Spleen (tissue), 7 donors: ENCODE measurements around the gene AVPR2.

Experiments
- POLR2A ChIP-seq, 3 donors: fragments of 450-650 bp; IDR thresholded peaks; one replicate each; pipeline ENCODE4 v1.5.1; 2017; ENCODE audit warnings: antibody characterized with exemption in 3 of 3, mild to moderate bottlenecking in 1 of 3
- TF ChIP-seq, protein P1 (sequence below), 11 experiments: fragments of 200-600 bp in 7 of 11; fragments of 450-650 bp in 4 of 11; sonication (generic) in 4 of 11; IDR thresholded peaks in 8 of 11; conservative IDR thresholded peaks in 3 of 11; 1 replicate in 7 of 11; 2 replicates in 4 of 11; pipeline versions ENCODE4 v1.4.0 to v1.8.0; 2016 to 2021; ENCODE audit warnings: antibody characterized with exemption in 11 of 11, inconsistent platforms in 4 of 11, mild to moderate bottlenecking in 1 of 11
- donor health status: DM: no; HTN: no; CAD: no; lungs with moderate emphysema.
- donor health status: DM: no; HTN: no; CAD: no.
- donor health status: DM: no; HTN: no; CAD: no.

DNA sequence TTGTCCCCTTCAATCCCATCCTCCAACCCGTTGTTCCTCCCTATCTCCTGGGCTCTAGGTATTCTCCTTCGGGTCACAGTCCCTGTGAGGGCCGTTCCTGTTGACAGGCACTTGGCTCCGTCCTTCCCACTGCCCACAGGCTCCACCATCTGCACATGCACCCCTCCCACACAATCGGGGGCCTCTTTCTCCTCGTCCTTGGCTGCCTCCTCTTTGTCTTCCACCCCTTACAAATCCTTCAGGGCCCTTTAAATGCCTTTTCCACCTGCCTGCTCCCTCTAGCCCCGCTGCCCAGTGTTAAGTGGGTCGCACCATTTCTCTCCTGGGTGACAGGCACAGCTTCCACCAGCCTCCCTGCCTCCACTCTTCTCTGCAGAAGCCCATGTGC, 2.7 kb upstream of the AVPR2 start:
- TF ChIP-seq, protein P1, sequence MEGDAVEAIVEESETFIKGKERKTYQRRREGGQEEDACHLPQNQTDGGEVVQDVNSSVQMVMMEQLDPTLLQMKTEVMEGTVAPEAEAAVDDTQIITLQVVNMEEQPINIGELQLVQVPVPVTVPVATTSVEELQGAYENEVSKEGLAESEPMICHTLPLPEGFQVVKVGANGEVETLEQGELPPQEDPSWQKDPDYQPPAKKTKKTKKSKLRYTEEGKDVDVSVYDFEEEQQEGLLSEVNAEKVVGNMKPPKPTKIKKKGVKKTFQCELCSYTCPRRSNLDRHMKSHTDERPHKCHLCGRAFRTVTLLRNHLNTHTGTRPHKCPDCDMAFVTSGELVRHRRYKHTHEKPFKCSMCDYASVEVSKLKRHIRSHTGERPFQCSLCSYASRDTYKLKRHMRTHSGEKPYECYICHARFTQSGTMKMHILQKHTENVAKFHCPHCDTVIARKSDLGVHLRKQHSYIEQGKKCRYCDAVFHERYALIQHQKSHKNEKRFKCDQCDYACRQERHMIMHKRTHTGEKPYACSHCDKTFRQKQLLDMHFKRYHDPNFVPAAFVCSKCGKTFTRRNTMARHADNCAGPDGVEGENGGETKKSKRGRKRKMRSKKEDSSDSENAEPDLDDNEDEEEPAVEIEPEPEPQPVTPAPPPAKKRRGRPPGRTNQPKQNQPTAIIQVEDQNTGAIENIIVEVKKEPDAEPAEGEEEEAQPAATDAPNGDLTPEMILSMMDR (IDR thresholded peaks at IDR 0.05 in 8 of 11, conservative IDR thresholded peaks at IDR 0.05 in 3 of 11): no peak
- TF ChIP-seq POLR2A (IDR thresholded peaks at IDR 0.05): no peak
